ENCODE data around the gene LRRC4C.

LRRC4C gene

DNA sequence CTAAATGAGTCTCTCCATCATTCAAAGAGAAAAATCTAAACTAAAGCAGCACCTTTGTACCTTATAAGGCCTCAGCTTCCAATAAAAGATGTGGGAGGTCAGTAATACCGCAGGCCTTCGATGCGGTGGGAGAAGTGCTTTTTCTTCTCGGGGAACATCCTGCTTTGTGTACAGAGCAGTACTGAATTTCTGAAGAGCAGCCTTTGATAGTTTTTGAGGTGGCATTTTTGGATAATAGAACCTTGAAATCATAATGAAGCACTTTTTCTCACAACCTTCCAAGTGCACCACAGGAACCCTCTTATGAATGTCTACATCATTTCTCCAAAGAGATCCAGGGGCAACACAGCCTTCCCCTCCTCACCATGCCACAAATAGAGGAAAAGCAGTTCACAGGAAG is 39.6 kb downstream of the LRRC4C start:
- Histone ChIP-seq H3K9me3 (ENCODE audit: low read length) (no peaks in the 10 kb centered on the region), H4K20me1 (ENCODE audit: insufficient read depth, low read length) (no peaks in the 10 kb centered on the region), H3K4me2 (ENCODE audit: low read length) (no peak overlapping the region), H3K4me3 (ENCODE audit: low read depth, low read length, poor library complexity, severe bottlenecking) (no peak overlapping the region), H2AFZ (ENCODE audit: low read length) (no peak overlapping the region), H3K9me2 (ENCODE audit: low read depth, low read length) (no peaks in the 10 kb centered on the region), H3K27me3 (ENCODE audit: insufficient read depth, low read length) (no peaks in the 10 kb centered on the region), H3F3A (ENCODE audit: insufficient read depth, low read length) (no peaks in the 10 kb centered on the region), H3K79me2 (ENCODE audit: insufficient read depth, low read length) (no peaks in the 10 kb centered on the region), H3K36me3 (ENCODE audit: insufficient read depth, low read length) (no peaks in the 10 kb centered on the region), H3K4me1 (ENCODE audit: insufficient read depth, low read length, severe bottlenecking) (no peaks in the 10 kb centered on the region), H3K9ac (ENCODE audit: low read length) (no peak overlapping the region), H3K27ac (ENCODE audit: low read depth, low read length, poor library complexity, severe bottlenecking) (no peak overlapping the region)
- TF ChIP-seq CTCF (IDR thresholded peaks at IDR 0.05; ENCODE audit: low read length) (no peak), EZH2 (IDR thresholded peaks at IDR 0.05; ENCODE audit: borderline replicate concordance, low read length) (no peak)

DNA sequence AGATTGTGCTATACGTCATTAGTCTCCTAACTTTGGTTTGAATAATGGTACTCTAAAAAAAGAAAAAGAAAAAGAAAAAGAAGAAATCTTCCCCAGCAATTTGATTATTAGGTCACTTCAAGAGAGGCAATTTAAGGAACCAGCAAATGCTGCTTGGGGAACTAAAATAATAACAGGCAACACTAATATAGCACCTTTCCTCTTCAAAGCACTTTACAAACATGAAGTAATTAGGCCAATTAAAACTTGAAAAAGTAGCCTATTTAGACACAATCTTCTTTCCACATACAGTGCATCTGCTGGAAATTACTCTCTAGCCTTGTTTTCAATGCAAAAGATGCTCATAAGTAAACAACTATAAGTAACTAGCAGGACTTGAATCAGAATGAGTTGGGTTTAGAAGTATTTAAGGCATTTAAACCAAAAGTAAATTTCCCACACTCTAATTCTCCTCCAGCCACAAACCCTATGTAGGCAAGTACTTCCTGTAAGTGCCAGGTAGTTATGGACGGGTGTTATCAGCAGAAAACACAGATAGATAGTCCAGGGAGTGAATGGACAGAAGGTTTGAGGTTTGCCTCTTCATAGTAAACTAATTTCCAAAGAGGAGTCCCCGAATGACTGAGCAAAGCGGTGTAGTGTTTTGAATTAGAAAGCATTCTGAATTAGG is 44.5 kb downstream of the LRRC4C start:
- no peak overlapping the region for H3K27ac ChIP-seq (ENCODE audit: low read depth, low read length, poor library complexity, severe bottlenecking)
- H2AFZ ChIP-seq (ENCODE audit: low read length): no peak overlapping the region
- H3K9ac ChIP-seq (ENCODE audit: low read length): no peak overlapping the region
- H3K27me3 ChIP-seq (ENCODE audit: insufficient read depth, low read length): no peaks in the 10 kb centered on the region
- H3K9me2 ChIP-seq (ENCODE audit: low read depth, low read length): no peaks in the 10 kb centered on the region
- no peak overlapping the region for H3K4me3 ChIP-seq (ENCODE audit: low read depth, low read length, poor library complexity, severe bottlenecking)
- TF ChIP-seq CTCF (IDR thresholded peaks at IDR 0.05; ENCODE audit: low read length): no peak
- no peak for TF ChIP-seq EZH2 (IDR thresholded peaks at IDR 0.05; ENCODE audit: borderline replicate concordance, low read length)
- H4K20me1 ChIP-seq (ENCODE audit: insufficient read depth, low read length): no peaks in the 10 kb centered on the region
- H3K4me2 ChIP-seq (ENCODE audit: low read length): no peak overlapping the region
- H3F3A ChIP-seq (ENCODE audit: insufficient read depth, low read length): no peaks in the 10 kb centered on the region
- no peaks in the 10 kb centered on the region for H3K9me3 ChIP-seq (ENCODE audit: low read length)
- H3K36me3 ChIP-seq (ENCODE audit: insufficient read depth, low read length): no peaks in the 10 kb centered on the region
- no peaks in the 10 kb centered on the region for H3K4me1 ChIP-seq (ENCODE audit: insufficient read depth, low read length, severe bottlenecking)
- H3K79me2 ChIP-seq (ENCODE audit: insufficient read depth, low read length): no peaks in the 10 kb centered on the region

DNA sequence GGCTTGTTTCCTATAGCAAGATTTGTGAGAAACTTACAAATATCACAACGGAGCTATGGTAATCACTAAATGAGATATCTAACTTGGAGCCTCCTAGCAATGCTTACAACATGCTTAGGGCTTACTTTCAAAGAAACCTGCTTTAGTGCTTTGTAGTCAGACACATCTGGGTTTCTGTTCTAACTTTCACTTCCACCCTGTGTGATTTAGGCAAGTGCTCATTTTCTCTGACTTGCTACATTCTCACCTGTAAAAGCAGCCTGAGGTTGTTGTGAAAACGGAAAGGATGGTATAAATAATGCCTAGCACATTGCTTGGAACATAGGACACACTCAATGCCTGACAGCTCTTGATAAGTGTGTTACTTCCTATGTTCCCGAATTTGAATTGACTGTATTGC is 45.6 kb downstream of the LRRC4C start:
- Histone ChIP-seq H4K20me1 (ENCODE audit: insufficient read depth, low read length) (no peaks in the 10 kb centered on the region), H3K4me2 (ENCODE audit: low read length) (no peak overlapping the region)

GRCh38 chr11:41405812-41406211 is 53.6 kb downstream of the LRRC4C start:
- no peak overlapping the region for H2AFZ ChIP-seq (ENCODE audit: low read length)
- H3F3A ChIP-seq (ENCODE audit: insufficient read depth, low read length): no peaks in the 10 kb centered on the region
- no peak overlapping the region for H3K4me2 ChIP-seq (ENCODE audit: low read length)
- no peaks in the 10 kb centered on the region for H3K79me2 ChIP-seq (ENCODE audit: insufficient read depth, low read length)
- TF ChIP-seq EZH2 (IDR thresholded peaks at IDR 0.05; ENCODE audit: borderline replicate concordance, low read length) (no peak), CTCF (IDR thresholded peaks at IDR 0.05; ENCODE audit: low read length) (no peak)
- no peaks in the 10 kb centered on the region for H3K9me3 ChIP-seq (ENCODE audit: low read length)
- H3K4me3 ChIP-seq (ENCODE audit: low read depth, low read length, poor library complexity, severe bottlenecking): no peak overlapping the region
- no peak overlapping the region for H3K27ac ChIP-seq (ENCODE audit: low read depth, low read length, poor library complexity, severe bottlenecking)
- H4K20me1 ChIP-seq (ENCODE audit: insufficient read depth, low read length): no peaks in the 10 kb centered on the region
- no peaks in the 10 kb centered on the region for H3K36me3 ChIP-seq (ENCODE audit: insufficient read depth, low read length)
- H3K27me3 ChIP-seq (ENCODE audit: insufficient read depth, low read length): no peaks in the 10 kb centered on the region
- no peaks in the 10 kb centered on the region for H3K9me2 ChIP-seq (ENCODE audit: low read depth, low read length)
- H3K4me1 ChIP-seq (ENCODE audit: insufficient read depth, low read length, severe bottlenecking): no peaks in the 10 kb centered on the region
- H3K9ac ChIP-seq (ENCODE audit: low read length): no peak overlapping the region

More for the DNA sequence above, 45.6 kb downstream of the LRRC4C start:
- H3K27ac ChIP-seq (ENCODE audit: low read depth, low read length, poor library complexity, severe bottlenecking): no peak overlapping the region
- H3K4me3 ChIP-seq (ENCODE audit: low read depth, low read length, poor library complexity, severe bottlenecking): no peak overlapping the region
- H3K9me2 ChIP-seq (ENCODE audit: low read depth, low read length): no peaks in the 10 kb centered on the region
- H2AFZ ChIP-seq (ENCODE audit: low read length): no peak overlapping the region
- no peaks in the 10 kb centered on the region for H3K27me3 ChIP-seq (ENCODE audit: insufficient read depth, low read length)
- no peaks in the 10 kb centered on the region for H3K79me2 ChIP-seq (ENCODE audit: insufficient read depth, low read length)
- TF ChIP-seq EZH2 (IDR thresholded peaks at IDR 0.05; ENCODE audit: borderline replicate concordance, low read length): no peak
- H3K4me1 ChIP-seq (ENCODE audit: insufficient read depth, low read length, severe bottlenecking): no peaks in the 10 kb centered on the region
- H3K9ac ChIP-seq (ENCODE audit: low read length): no peak overlapping the region
- H3K36me3 ChIP-seq (ENCODE audit: insufficient read depth, low read length): no peaks in the 10 kb centered on the region
- no peaks in the 10 kb centered on the region for H3F3A ChIP-seq (ENCODE audit: insufficient read depth, low read length)
- H3K9me3 ChIP-seq (ENCODE audit: low read length): no peaks in the 10 kb centered on the region

All from OCI-LY1 (cell line).